ENCODE data around the gene CASKIN2. TPM values are rescaled to one million over a fixed set of nuclear protein-coding genes. Genes with fewer than 3 reads are reported as not detected.

CASKIN2 gene
- total RNA-seq, 1 donor from 2014 or later, result 3.9 TPM

GRCh38 chr17:75542728-75543336 is 27.5 kb upstream of the CASKIN2 start:
- H3K4me3 ChIP-seq (ENCODE audit: low read depth, low read length), result no peak overlapping the region
- peaks cover 1% of the 10 kb centered on the region for H3K36me3 ChIP-seq (ENCODE audit: control insufficient read depth, insufficient read depth, low read length)
- no peak for TF ChIP-seq CTCF (IDR thresholded peaks at IDR 0.05; ENCODE audit: insufficient read depth, low read length, severe bottlenecking)

GRCh38 chr17:75542229-75542628 is 26.9 kb upstream of the CASKIN2 start:
- no peak overlapping the region for H3K4me3 ChIP-seq (ENCODE audit: low read depth, low read length)
- H3K36me3 ChIP-seq (ENCODE audit: control insufficient read depth, insufficient read depth, low read length), result peaks cover 1% of the 10 kb centered on the region
- no peaks in the 10 kb centered on the region for H3K27me3 ChIP-seq (ENCODE audit: control insufficient read depth, insufficient read depth, low read length)
- DNase-seq (ENCODE audit: low read depth), result no peak
- no peak for FAIRE-seq
- TF ChIP-seq CTCF (IDR thresholded peaks at IDR 0.05; ENCODE audit: insufficient read depth, low read length, severe bottlenecking), result no peak

More at GRCh38 chr17:75542728-75543336, 27.5 kb upstream of the CASKIN2 start:
- no peak for FAIRE-seq
- no peaks in the 10 kb centered on the region for H3K27me3 ChIP-seq (ENCODE audit: control insufficient read depth, insufficient read depth, low read length)
- DNase-seq (ENCODE audit: low read depth), result no peak

- no peak overlapping the region for H3K4me3 ChIP-seq (ENCODE audit: low read depth, low read length)
- DNase-seq (ENCODE audit: low read depth) (no peak), FAIRE-seq (peak; percentile 96)
- TF ChIP-seq CTCF (IDR thresholded peaks at IDR 0.05; ENCODE audit: insufficient read depth, low read length, severe bottlenecking), result no peak
- peaks cover 1% of the 10 kb centered on the region for H3K36me3 ChIP-seq (ENCODE audit: control insufficient read depth, insufficient read depth, low read length)
- H3K27me3 ChIP-seq (ENCODE audit: control insufficient read depth, insufficient read depth, low read length), result no peaks in the 10 kb centered on the region
Observed at GRCh38 chr17:75540923-75541503, 25.7 kb upstream of the CASKIN2 start.

- DNase-seq (ENCODE audit: low read depth) (peak; percentile 35), FAIRE-seq (peak; percentile 23)
- Histone ChIP-seq H3K27me3 (ENCODE audit: control insufficient read depth, insufficient read depth, low read length) (no peaks in the 10 kb centered on the region), H3K4me3 (ENCODE audit: low read depth, low read length) (no peak overlapping the region), H3K36me3 (ENCODE audit: control insufficient read depth, insufficient read depth, low read length) (peaks cover 1% of the 10 kb centered on the region)
- no peak for TF ChIP-seq CTCF (IDR thresholded peaks at IDR 0.05; ENCODE audit: insufficient read depth, low read length, severe bottlenecking)
Observed at GRCh38 chr17:75539967-75540729, 24.8 kb upstream of the CASKIN2 start.

GRCh38 chr17:75536366-75536765 is 21.0 kb upstream of the CASKIN2 start:
- FAIRE-seq, result no peak
- H3K4me3 ChIP-seq (ENCODE audit: low read depth, low read length), result no peak overlapping the region
- DNase-seq (ENCODE audit: low read depth), result no peak
- TF ChIP-seq CTCF (IDR thresholded peaks at IDR 0.05; ENCODE audit: insufficient read depth, low read length, severe bottlenecking), result no peak
- no peaks in the 10 kb centered on the region for H3K27me3 ChIP-seq (ENCODE audit: control insufficient read depth, insufficient read depth, low read length)
- H3K36me3 ChIP-seq (ENCODE audit: control insufficient read depth, insufficient read depth, low read length), result peaks cover 2% of the 10 kb centered on the region
